Omental fat pad (tissue), 4 donors: ENCODE measurements around the gene GPN2. TPM values are rescaled to one million over a fixed set of nuclear protein-coding genes. Genes with fewer than 3 reads are reported as not detected.

ENCODE experiments used
- ATAC-seq: fragments of 150-250 bp; one replicate; pipeline ENCODE4 v1.9.1; 2016; ENCODE audit warnings: mild to moderate bottlenecking, moderate library complexity; ENCODE audit not compliant: low FRiP score
- DNase-seq: peaks from one replicate; pipeline ENCODE4 v3.0.0-alpha.2; 2019; ENCODE audit warnings: low spot score
- total RNA-seq, 4 donors: library from RNA; depleted of rRNA; stranded (reverse); fragments of >200 nt; gene quantifications; one replicate each; pipeline ENCODE4 v1.1.0, GENCODE V29; 2016
- TF ChIP-seq, protein P1 (sequence below), 3 donors: fragments of 450-650 bp; IDR thresholded peaks; one replicate each; pipeline ENCODE4 v1.5.1; 2016 to 2017; ENCODE audit warnings: antibody characterized with exemption in 3 of 3, mild to moderate bottlenecking in 3 of 3, moderate library complexity in 2 of 3

GPN2 gene
- total RNA-seq, 4 donors from 2014 or later, result 9.4 to 18.0 (median 11.0) TPM

DNA sequence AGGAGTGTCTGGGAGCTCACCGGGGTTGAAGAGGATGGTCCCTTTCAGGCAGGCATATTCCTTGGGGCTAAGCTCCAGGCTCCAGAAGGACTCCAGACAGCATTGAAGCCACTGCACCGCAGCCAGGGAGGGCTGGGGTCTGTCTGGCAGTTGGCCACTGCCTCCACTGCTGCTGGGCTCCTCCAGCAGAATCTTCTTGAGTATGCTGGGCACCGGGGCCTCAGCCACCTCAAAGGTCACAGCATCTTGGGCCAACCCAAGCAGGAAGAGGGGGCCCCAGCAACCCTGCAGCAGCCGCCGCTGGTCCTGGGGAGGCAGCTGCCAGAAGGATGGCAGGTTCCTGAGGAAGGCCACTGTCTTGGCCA is 23.3 kb upstream of the GPN2 start:
- TF ChIP-seq, protein P1, sequence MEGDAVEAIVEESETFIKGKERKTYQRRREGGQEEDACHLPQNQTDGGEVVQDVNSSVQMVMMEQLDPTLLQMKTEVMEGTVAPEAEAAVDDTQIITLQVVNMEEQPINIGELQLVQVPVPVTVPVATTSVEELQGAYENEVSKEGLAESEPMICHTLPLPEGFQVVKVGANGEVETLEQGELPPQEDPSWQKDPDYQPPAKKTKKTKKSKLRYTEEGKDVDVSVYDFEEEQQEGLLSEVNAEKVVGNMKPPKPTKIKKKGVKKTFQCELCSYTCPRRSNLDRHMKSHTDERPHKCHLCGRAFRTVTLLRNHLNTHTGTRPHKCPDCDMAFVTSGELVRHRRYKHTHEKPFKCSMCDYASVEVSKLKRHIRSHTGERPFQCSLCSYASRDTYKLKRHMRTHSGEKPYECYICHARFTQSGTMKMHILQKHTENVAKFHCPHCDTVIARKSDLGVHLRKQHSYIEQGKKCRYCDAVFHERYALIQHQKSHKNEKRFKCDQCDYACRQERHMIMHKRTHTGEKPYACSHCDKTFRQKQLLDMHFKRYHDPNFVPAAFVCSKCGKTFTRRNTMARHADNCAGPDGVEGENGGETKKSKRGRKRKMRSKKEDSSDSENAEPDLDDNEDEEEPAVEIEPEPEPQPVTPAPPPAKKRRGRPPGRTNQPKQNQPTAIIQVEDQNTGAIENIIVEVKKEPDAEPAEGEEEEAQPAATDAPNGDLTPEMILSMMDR (IDR thresholded peaks at IDR 0.05), result no peak
- ATAC-seq, result no peak
- no peak for DNase-seq

DNA sequence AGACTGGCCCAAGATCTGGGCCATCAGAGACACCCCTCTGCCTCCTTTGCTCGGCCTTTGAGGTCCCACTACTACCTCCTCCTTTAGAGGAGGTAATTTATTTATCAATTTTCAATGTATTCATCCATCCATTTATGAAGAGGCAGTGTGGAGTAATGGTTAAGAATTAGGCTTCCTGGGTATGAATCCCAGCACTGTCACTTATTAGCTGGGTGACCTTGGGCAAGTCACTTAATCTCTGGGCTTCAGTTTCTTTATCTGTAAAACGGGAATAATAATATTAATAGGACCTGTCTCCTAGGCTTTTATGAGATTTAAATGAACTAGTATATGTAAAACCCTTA is 22.0 kb upstream of the GPN2 start:
- no peak for ATAC-seq
- no peak for DNase-seq
- TF ChIP-seq, protein P1 (IDR thresholded peaks at IDR 0.05), result no peak

DNA sequence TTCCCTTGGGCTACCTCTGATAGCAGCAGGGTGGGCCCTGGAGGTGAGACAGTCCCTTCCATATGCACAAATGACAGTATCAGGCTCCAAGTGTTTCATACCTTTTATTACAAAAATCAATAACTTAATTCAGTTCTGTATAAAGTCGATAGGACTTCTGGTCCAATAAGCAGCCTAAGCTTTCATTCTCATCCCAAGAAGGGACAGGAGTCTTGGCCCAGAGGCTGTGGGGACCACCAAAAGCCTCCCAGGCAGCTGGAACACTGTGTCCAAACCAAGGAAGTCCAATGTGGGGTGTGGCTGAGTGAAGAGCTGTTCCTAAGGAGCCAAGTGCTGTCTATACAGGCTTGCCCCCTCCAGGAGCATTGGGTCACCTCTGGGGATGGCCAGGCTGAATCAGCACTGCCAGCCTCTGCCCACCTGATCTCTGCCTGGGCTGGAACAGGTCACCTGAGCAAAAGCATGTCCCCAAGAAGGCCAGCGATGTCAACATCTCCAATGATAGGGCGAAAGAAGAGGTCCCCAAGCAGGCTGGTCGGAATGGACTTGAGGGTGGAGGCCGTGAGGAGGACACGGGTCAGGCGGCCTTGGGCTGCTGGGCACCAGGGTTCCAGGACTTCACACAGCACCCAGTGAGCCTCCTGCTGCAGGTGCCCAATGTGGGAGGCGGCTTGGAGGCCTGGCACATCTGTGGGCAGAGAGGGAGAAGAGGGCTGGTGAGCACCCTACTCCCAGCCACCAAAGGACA is 21.5 kb upstream of the GPN2 start:
- no peak for ATAC-seq
- no peak for DNase-seq
- TF ChIP-seq, protein P1 (IDR thresholded peaks at IDR 0.05), result no peak

DNA sequence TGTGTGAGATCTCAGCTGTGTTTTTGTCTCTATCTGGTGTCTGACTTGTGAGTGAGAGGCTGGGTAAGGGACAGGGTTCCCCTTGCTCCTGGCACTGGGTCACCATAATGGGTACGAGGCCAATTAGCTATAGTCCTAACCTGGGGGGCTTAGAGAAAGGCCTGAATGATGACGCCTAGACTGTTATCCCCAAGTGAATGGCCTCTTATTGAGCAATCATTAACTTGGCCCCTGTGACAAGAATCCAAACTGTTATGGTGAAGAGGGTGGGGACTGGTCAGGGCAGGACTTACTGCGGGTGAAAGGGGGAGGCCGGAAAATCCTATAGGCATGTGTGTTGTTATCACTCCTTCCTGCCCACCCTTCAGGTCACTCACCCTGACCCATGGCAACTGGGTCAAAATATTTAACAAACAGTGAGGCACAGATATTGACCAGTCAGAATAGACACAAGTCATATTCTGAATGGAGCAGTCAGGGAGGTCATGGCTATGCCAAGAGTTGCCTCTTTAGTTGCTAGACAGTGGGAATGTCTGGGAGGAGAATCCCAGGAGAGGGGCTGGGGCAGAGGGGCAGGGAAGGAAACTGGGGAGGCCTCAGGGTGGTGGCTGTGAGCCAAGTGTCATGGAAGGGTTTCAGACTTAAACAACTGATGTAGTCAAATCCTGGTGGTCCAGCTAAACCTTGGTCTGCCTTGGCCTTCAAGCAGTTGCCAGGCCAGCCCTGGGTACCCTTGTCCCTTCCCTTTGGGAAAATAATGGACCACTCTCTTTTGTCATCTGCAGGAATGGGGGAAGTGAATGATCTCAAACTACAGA is 20.5 kb upstream of the GPN2 start:
- DNase-seq, result no peak
- TF ChIP-seq, protein P1 (IDR thresholded peaks at IDR 0.05), result no peak
- ATAC-seq, result no peak

DNA sequence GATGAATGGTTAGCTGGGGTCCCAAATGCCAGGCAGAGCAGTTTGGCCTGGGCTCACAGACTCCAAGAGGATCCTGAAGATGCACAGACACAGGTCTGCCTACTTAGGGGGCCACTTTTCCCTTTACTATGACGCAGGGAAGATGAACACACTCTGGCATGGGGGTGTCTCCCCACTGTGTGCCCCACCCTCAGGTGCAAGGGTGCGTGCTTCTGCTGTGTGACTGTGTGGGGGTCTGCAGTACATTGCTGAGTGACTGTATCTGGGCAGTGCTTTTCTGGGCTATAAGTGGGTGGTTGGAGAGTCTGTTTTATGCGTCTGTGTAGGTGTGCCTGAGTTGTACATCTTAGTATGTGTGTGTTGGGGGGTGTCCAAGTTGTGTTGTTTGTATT is 19.9 kb upstream of the GPN2 start:
- no peak for ATAC-seq
- TF ChIP-seq, protein P1 (IDR thresholded peaks at IDR 0.05), result no peak
- DNase-seq, result no peak

DNA sequence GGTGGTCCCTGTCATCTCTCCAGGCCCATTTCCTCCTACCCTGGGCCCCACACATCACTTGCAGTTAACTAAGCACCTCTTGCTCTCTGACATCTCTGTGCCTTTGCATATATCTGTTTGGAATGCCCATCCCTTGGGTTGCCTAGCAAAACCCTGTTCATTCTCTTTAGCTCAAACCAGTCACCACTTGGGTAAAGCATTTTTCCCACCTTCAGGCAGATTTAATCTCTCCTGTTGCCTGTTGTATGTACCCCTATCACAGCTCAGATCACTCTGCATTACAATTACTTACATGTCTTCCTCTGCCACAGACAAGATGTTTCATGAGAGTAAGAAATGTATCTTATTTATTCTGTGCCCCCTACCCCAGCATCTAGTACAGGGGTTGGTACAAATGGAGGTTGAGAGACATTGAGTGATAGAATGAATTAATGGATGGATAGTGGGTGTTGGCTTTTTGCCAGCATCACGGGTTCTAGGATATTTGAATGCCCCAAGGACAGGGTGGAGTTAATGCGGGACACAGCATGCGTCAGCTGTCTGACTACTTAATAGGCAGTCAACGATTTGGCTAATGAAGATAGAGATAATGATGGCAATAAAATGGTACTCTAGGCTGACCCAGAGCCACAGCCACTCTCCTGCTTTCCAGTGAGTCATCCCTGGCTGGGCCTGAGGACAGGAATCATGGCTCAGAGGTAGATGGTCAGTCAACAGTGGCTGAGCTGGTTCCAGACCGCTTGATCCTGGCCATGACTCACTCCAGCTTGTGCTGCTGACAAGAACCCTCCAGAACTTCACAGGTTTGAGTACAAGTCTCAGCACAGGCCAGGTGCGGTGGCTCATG is 17.2 kb upstream of the GPN2 start:
- no peak for ATAC-seq
- no peak for DNase-seq
- TF ChIP-seq, protein P1 (IDR thresholded peaks at IDR 0.05), result no peak
